Panc1 (cell line): ENCODE results near the gene CARMIL3.
"Not testable (repeated sequence)": the region's sequence is repeated elsewhere in the genome, so short reads cannot be mapped to it uniquely, and the experiment has no call there.

Experiments used
- CTCF ChIP-seq: fragments of 450-650 bp; IDR thresholded peaks from 2 replicates; pipeline ENCODE4 v1.5.1; 2017; ENCODE audit warnings: mild to moderate bottlenecking
- POLR2AphosphoS5 ChIP-seq: IDR thresholded peaks from 2 replicates; pipeline ENCODE4 v1.6.1; 2012; ENCODE audit warnings: mild to moderate bottlenecking, low read depth, low read length, moderate library complexity
- SIN3A ChIP-seq: IDR thresholded peaks from 2 replicates; pipeline ENCODE4 v1.6.1; 2012; ENCODE audit warnings: low read depth, mild to moderate bottlenecking, low read length, moderate library complexity, borderline replicate concordance; ENCODE audit not compliant: insufficient read depth
- TF ChIP-seq, protein P1 (sequence below), 2 experiments: IDR thresholded peaks; 2 replicates each; pipeline ENCODE4 v1.6.1; 2011 to 2012; ENCODE audit warnings: low read depth in 2 of 2, control low read depth in 1 of 2, low read length in 1 of 2, mild to moderate bottlenecking in 1 of 2, moderate library complexity in 1 of 2; ENCODE audit not compliant: insufficient read depth in 1 of 2

DNA sequence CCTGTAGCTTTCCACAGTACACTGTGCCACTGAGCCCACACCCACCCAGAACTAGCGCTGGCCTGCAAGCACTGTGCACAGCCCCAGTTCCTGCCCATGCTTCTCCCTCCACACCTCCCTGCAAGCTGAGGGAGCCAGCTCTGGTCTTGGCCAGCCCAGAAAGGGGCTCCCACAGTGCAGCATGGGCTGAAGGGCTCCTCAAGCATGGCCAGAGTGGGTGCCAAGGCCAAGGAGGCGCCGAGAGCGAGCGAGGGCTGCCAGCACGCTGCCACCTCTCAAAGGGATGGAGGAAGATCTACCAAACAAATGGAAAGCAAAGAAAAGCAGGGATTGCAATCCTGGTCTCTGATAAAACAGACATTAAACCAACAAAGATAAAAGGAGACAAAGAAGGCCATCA is 36.1 kb upstream of the CARMIL3 start:
- TF ChIP-seq CTCF, POLR2AphosphoS5, SIN3A: not testable (repeated sequence)
- TF ChIP-seq, protein P1, sequence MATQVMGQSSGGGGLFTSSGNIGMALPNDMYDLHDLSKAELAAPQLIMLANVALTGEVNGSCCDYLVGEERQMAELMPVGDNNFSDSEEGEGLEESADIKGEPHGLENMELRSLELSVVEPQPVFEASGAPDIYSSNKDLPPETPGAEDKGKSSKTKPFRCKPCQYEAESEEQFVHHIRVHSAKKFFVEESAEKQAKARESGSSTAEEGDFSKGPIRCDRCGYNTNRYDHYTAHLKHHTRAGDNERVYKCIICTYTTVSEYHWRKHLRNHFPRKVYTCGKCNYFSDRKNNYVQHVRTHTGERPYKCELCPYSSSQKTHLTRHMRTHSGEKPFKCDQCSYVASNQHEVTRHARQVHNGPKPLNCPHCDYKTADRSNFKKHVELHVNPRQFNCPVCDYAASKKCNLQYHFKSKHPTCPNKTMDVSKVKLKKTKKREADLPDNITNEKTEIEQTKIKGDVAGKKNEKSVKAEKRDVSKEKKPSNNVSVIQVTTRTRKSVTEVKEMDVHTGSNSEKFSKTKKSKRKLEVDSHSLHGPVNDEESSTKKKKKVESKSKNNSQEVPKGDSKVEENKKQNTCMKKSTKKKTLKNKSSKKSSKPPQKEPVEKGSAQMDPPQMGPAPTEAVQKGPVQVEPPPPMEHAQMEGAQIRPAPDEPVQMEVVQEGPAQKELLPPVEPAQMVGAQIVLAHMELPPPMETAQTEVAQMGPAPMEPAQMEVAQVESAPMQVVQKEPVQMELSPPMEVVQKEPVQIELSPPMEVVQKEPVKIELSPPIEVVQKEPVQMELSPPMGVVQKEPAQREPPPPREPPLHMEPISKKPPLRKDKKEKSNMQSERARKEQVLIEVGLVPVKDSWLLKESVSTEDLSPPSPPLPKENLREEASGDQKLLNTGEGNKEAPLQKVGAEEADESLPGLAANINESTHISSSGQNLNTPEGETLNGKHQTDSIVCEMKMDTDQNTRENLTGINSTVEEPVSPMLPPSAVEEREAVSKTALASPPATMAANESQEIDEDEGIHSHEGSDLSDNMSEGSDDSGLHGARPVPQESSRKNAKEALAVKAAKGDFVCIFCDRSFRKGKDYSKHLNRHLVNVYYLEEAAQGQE (IDR thresholded peaks at IDR 0.05; ENCODE audit: insufficient read depth in 1 of 2, low read depth in 2 of 2, low read length in 1 of 2): not testable (repeated sequence)
